A673 (cell line): ENCODE results near the gene ANXA4. TPM values are rescaled to one million over a fixed set of nuclear protein-coding genes. Genes with fewer than 3 reads are reported as not detected.

Experiments used
- BruUV-seq: library from RNA; stranded (reverse); fragments of 400-500 nt; replicated peaks from 2 replicates; lab custom pipeline; 2021; lab: Mats Ljungman, UMichigan
- CTCF ChIA-PET: fragments of 300-600 bp; sonication (Branson Sonifier 250); formaldehyde crosslinking; loops from one replicate; lab custom pipeline; 2022; ENCODE audit warnings: antibody characterized with exemption; lab: Charles Lee
- POLR2A ChIA-PET: fragments of 300-600 bp; sonication (Branson Sonifier 250); formaldehyde crosslinking; loops from one replicate; lab custom pipeline; 2022; ENCODE audit warnings: antibody characterized with exemption; ENCODE audit not compliant: low non-redundant PET; lab: Charles Lee
- DNase-seq: peaks from one replicate; pipeline ENCODE4 v3.0.0-alpha.2; 2015; ENCODE audit warnings: low spot score
- H3K27ac ChIP-seq: fragments of 200-600 bp; sonication (generic); 2 replicates; pipeline ENCODE4 v1.5.1; 2016; ENCODE audit warnings: mixed run types, low read depth, mild to moderate bottlenecking, mixed read lengths, antibody characterized with exemption, low read length; ENCODE audit not compliant: poor library complexity, severe bottlenecking
- H3K27me3 ChIP-seq: fragments of 200-600 bp; sonication (generic); replicated peaks from 2 replicates; pipeline ENCODE4 v1.6.1; 2017; ENCODE audit warnings: mixed run types, low read depth, mild to moderate bottlenecking, mixed read lengths, antibody characterized with exemption, low read length; ENCODE audit not compliant: insufficient read depth, poor library complexity
- H3K36me3 ChIP-seq: fragments of 200-600 bp; sonication (generic); 2 replicates; pipeline ENCODE4 v1.6.1; 2016; ENCODE audit warnings: mixed run types, mild to moderate bottlenecking, mixed read lengths, antibody characterized with exemption, low read length; ENCODE audit not compliant: insufficient read depth, poor library complexity, severe bottlenecking
- H3K4me1 ChIP-seq: fragments of 200-600 bp; sonication (generic); 2 replicates; pipeline ENCODE4 v1.6.1; 2017; ENCODE audit warnings: mixed run types, mild to moderate bottlenecking, mixed read lengths, antibody characterized with exemption, low read length; ENCODE audit not compliant: insufficient read depth, poor library complexity, severe bottlenecking
- H3K4me3 ChIP-seq: fragments of 200-600 bp; sonication (generic); 2 replicates; pipeline ENCODE4 v1.5.1; 2016; ENCODE audit warnings: low read depth, mixed run types, mild to moderate bottlenecking, mixed read lengths, low read length; ENCODE audit not compliant: poor library complexity, severe bottlenecking
- H3K9me3 ChIP-seq: fragments of 200-600 bp; sonication (generic); 2 replicates; pipeline ENCODE4 v1.6.1; 2016; ENCODE audit warnings: mixed run types, low read depth, mild to moderate bottlenecking, mixed read lengths, antibody characterized with exemption, low read length; ENCODE audit not compliant: poor library complexity, severe bottlenecking
- EZH2 ChIP-seq: fragments of 200-600 bp; sonication (generic); IDR thresholded peaks from 2 replicates; pipeline ENCODE4 v1.6.1; 2017; ENCODE audit warnings: borderline replicate concordance, low read depth, mild to moderate bottlenecking, mixed read lengths, antibody characterized with exemption, low read length; ENCODE audit not compliant: poor library complexity, severe bottlenecking
- intact Hi-C: fragments of 100-400 bp; cut with micrococcal nuclease; formaldehyde crosslinking; loops from one replicate; pipeline ENCODE4 v1.10.0; 2022; ENCODE audit not compliant: unreplicated experiment
- total RNA-seq: library from RNA; stranded (reverse); gene quantifications from 2 replicates; pipeline ENCODE4 v1.2.3, GENCODE V29; 2021
- TF ChIP-seq, protein P1 (sequence below): fragments of 300-800, 200-600 bp; sonication (generic); conservative IDR thresholded peaks from 2 replicates; pipeline ENCODE4 v1.5.1; 2017; ENCODE audit warnings: low read depth, mild to moderate bottlenecking, antibody characterized with exemption, low read length, moderate library complexity, mixed read lengths

The ANXA4 gene
- total RNA-seq, 1 experiment from 2014 or later = 5.1 TPM

GRCh38 chr2:69804416-69804815 lies 62.5 kb downstream of the ANXA4 start:
- ChIA-PET POLR2A (no interaction called here), CTCF (no interaction called here)
- Histone ChIP-seq H3K36me3 (no peaks in the 10 kb centered on the region), H3K4me1 (no peaks in the 10 kb centered on the region), H3K9me3 (no peaks in the 10 kb centered on the region), H3K4me3 (no peak overlapping the region), H3K27me3 (no peaks in the 10 kb centered on the region), H3K27ac (no peak overlapping the region)
- intact Hi-C loops = no loop called here
- no TSS peak for BruUV-seq
- DNase-seq = no peak
- no peak for TF ChIP-seq EZH2
- TF ChIP-seq, protein P1, sequence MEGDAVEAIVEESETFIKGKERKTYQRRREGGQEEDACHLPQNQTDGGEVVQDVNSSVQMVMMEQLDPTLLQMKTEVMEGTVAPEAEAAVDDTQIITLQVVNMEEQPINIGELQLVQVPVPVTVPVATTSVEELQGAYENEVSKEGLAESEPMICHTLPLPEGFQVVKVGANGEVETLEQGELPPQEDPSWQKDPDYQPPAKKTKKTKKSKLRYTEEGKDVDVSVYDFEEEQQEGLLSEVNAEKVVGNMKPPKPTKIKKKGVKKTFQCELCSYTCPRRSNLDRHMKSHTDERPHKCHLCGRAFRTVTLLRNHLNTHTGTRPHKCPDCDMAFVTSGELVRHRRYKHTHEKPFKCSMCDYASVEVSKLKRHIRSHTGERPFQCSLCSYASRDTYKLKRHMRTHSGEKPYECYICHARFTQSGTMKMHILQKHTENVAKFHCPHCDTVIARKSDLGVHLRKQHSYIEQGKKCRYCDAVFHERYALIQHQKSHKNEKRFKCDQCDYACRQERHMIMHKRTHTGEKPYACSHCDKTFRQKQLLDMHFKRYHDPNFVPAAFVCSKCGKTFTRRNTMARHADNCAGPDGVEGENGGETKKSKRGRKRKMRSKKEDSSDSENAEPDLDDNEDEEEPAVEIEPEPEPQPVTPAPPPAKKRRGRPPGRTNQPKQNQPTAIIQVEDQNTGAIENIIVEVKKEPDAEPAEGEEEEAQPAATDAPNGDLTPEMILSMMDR = no peak

DNA sequence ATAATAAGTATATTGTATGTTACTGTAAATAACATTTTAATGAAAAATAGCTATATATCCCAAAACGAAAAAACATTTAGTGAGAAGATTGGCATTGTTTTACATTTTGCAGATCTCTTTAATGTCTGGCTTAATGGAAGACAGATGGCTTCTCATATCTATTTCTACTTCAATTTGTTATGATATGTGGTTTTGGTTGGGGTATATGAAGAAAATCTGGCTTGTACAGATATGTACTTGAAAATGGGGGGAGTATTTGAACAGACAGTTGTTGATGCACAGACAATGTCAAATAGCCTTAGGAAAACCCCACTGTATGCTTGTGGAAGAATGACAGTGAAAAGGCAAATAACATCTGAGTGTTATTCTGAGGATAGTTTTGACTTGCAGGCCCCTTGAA lies 64.0 kb downstream of the ANXA4 start:
- intact Hi-C loops = no loop called here
- Histone ChIP-seq H3K27ac (no peak overlapping the region), H3K4me1 (no peaks in the 10 kb centered on the region), H3K36me3 (no peaks in the 10 kb centered on the region), H3K9me3 (no peaks in the 10 kb centered on the region), H3K27me3 (no peaks in the 10 kb centered on the region), H3K4me3 (no peak overlapping the region)
- ChIA-PET CTCF (no interaction called here), POLR2A (no interaction called here)
- TF ChIP-seq, protein P1 = no peak
- no peak for TF ChIP-seq EZH2
- DNase-seq = no peak
- no TSS peak for BruUV-seq

GRCh38 chr2:69807821-69808540 lies 66.0 kb downstream of the ANXA4 start:
- no TSS peak for BruUV-seq

More at GRCh38 chr2:69807821-69808540, 66.0 kb downstream of the ANXA4 start:
- H3K36me3 ChIP-seq = no peaks in the 10 kb centered on the region
- intact Hi-C loops = no loop called here
- ChIA-PET POLR2A (no interaction called here), CTCF (interaction anchor here (0.6 kb wide), 1 partner anchor 9 kb away, joined by 3 read pairs; no protein-coding TSS in a partner anchor)
- H3K9me3 ChIP-seq = no peaks in the 10 kb centered on the region
- no peaks in the 10 kb centered on the region for H3K4me1 ChIP-seq
- H3K4me3 ChIP-seq = no peak overlapping the region
- DNase-seq = no peak
- no peak for TF ChIP-seq EZH2
- TF ChIP-seq, protein P1 = no peak
- H3K27ac ChIP-seq = no peak overlapping the region
- H3K27me3 ChIP-seq = no peaks in the 10 kb centered on the region
